ENCODE data around the gene MAIP1.
A peak's percentile ranks its signal among the peaks of the same experiment; 100 is the strongest.

The MAIP1 gene

DNA sequence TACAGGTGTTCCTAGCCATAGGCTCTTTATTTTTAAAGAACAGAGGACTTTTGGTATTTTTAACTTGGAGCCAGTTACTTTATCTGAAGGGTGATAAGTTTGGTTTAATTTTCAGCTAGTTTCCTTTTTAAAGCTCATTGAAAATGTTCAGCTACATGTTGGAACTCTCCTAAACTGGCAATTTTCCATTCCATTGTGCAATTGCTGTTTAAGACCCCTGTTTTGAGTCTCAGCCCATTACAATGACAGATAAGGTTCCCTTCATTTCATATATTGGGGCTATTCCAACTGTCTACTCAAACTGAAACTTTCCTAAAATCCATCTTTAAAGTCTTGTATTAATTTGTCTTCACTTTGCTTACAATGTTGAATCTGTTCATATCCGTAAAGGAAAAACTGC lies 11.6 kb downstream of the MAIP1 start:
- Histone ChIP-seq H3K9ac (ENCODE audit: low read depth, low read length) (no peak overlapping the region), H3K4me1 (ENCODE audit: insufficient read depth, low read length) (no peaks in the 10 kb centered on the region), H3K36me3 (ENCODE audit: insufficient read depth, low read length) (0 out of 2 replicates have a peak, but pooled peaks cover 3% of the 10 kb centered on the region), H3K9me3 (ENCODE audit: control insufficient read depth, insufficient read depth, low read length) (no peaks in the 10 kb centered on the region)

DNA sequence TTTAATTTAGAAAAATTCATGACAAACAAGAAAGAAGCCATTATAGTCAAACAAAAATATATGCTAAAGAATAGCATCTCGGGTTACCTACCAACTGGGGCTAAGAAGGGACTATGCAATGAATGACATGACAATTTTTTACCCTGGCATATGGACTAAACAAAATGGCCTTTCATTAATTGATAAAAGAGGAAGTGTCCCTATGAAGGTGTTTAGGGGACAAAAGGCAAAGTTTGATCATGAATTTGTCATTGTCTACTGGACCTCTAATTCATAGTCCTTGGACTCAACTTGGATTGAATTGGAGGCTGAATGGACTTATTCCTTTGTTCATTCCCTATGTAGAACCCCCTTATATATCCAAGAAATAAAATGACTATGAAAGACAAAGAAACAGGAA lies 12.7 kb downstream of the MAIP1 start:
- no peak overlapping the region for H3K9ac ChIP-seq (ENCODE audit: low read depth, low read length)
- H3K36me3 ChIP-seq (ENCODE audit: insufficient read depth, low read length) = no peaks in the 10 kb centered on the region
- no peaks in the 10 kb centered on the region for H3K9me3 ChIP-seq (ENCODE audit: control insufficient read depth, insufficient read depth, low read length)
- no peaks in the 10 kb centered on the region for H3K4me1 ChIP-seq (ENCODE audit: insufficient read depth, low read length)

DNA sequence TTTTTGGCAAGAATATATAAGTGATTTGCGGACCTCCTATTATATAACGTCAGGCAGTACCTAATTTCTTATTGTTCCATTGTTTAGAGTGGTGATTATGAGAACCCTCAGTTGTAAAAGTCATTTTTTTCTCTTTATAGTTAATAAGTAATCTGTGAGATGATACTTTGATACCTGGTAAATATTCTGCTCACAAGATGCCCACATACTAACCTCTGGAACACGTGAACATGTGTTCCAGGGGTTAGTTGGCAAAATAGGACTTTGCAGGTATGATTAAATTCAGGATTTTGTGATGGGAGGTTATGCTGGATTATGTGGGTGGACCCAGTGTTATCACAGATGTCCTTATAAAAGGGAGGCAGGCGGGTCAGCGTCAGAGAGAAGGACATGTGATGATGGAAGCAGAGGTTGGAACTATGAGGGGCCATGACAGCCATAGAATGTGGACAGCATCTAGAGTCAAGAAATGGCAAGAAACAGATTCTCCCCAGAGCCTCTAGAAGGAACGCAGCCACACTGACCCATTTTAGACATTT lies 16.8 kb downstream of the MAIP1 start:
- Histone ChIP-seq H3K9ac (ENCODE audit: low read depth, low read length) (no peak overlapping the region), H3K36me3 (ENCODE audit: insufficient read depth, low read length) (no peaks in the 10 kb centered on the region), H3K9me3 (ENCODE audit: control insufficient read depth, insufficient read depth, low read length) (no peaks in the 10 kb centered on the region), H3K4me1 (ENCODE audit: insufficient read depth, low read length) (no peaks in the 10 kb centered on the region)

DNA sequence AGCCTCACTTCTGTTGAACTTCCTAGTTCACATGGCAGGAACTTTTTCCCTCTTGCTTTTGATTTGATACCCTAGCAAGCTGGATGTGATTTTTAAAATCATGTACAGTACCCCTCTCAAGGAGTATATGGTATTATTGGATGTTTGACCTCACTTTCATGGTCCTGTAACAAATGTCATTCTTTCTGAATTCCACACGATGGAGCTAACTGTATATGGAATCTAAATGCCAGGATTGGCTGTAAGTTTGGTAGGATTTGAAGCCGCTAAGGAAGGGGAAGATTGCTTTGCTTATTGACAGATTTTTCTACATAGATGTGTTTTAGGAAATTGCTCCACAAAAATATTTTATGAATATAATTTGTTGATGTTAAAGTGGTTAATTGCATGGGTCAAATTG lies 18.3 kb downstream of the MAIP1 start:
- no peaks in the 10 kb centered on the region for H3K9me3 ChIP-seq (ENCODE audit: control insufficient read depth, insufficient read depth, low read length)
- H3K4me1 ChIP-seq (ENCODE audit: insufficient read depth, low read length) = peaks cover 7% of the 10 kb centered on the region
- H3K36me3 ChIP-seq (ENCODE audit: insufficient read depth, low read length) = no peaks in the 10 kb centered on the region
- H3K9ac ChIP-seq (ENCODE audit: low read depth, low read length) = no peak overlapping the region

DNA sequence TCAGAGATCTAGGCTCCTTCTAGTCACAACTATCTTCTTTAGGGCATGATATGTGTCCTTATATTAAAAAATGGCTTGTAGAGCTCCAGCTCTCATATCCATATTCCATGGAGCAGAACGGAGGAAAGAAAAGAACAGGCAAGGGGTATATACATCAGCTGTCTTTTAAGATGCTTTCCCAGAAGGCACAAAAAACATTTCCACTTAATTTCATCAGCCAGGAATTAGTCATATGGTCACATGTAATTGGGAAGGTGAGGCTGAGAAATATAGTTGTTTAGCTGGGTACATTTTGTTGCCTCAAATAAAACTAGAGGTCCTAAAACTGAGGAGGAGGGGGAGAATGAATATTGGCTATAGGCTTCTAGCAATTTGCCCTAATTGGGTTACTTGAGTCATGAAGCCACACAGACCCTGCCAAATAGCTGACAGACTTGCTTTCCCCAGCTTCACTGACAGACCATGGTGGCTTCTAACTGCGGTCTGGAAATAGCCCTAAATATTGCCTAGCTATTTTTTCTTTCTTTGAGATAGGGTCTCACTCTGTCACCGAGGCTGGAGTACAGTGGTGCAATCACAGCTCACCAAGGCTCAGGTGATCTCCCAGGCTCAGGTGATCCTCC lies 20.0 kb downstream of the MAIP1 start:
- no peaks in the 10 kb centered on the region for H3K36me3 ChIP-seq (ENCODE audit: insufficient read depth, low read length)
- peaks cover 12% of the 10 kb centered on the region for H3K4me1 ChIP-seq (ENCODE audit: insufficient read depth, low read length)
- no peak overlapping the region for H3K9ac ChIP-seq (ENCODE audit: low read depth, low read length)
- no peaks in the 10 kb centered on the region for H3K9me3 ChIP-seq (ENCODE audit: control insufficient read depth, insufficient read depth, low read length)

DNA sequence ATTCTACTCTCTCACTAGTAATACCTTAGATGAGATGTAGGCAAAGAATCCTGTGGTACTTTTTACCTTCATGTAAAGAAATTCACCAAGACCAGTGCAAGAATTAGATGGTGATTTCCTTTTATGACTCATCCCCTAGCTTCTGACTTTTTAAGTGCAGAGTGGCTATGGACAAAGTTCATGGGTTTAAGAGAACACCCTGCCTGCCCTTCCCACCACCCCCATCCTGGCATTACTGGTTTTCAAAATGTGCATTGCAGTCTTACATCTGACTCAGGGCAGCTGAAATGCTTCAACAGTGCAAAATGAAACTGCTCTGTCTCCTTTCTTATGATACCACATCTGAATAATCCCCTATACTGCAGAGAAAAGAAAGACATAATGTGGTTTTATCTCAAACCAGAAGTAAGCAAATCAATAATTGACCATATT lies 22.6 kb downstream of the MAIP1 start:
- H3K9me3 ChIP-seq (ENCODE audit: control insufficient read depth, insufficient read depth, low read length) = no peaks in the 10 kb centered on the region
- no peaks in the 10 kb centered on the region for H3K36me3 ChIP-seq (ENCODE audit: insufficient read depth, low read length)
- peaks cover 19% of the 10 kb centered on the region for H3K4me1 ChIP-seq (ENCODE audit: insufficient read depth, low read length)
- no peak overlapping the region for H3K9ac ChIP-seq (ENCODE audit: low read depth, low read length)

DNA sequence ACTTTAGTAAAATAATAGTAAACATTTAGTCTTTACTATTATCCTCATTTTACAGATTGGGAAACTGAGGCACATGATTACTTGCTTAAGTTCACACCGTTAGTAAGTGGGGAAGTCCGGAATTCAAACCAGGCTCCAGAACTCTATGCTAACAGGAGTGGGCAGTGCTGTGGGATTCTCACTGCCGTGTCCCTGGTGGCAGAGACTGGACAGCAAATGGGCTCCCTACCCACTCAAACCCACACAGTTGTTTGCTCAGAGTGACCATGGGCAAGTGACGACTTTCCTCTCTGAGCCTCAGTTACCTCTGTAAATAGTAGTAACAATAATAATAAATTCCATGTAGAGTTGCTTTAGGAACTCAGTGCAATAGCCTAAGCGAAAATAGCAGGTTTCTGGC lies 24.0 kb downstream of the MAIP1 start:
- Histone ChIP-seq H3K36me3 (ENCODE audit: insufficient read depth, low read length) (no peaks in the 10 kb centered on the region), H3K4me1 (ENCODE audit: insufficient read depth, low read length) (peaks cover 32% of the 10 kb centered on the region), H3K9me3 (ENCODE audit: control insufficient read depth, insufficient read depth, low read length) (no peaks in the 10 kb centered on the region), H3K9ac (ENCODE audit: low read depth, low read length) (no peak overlapping the region)

DNA sequence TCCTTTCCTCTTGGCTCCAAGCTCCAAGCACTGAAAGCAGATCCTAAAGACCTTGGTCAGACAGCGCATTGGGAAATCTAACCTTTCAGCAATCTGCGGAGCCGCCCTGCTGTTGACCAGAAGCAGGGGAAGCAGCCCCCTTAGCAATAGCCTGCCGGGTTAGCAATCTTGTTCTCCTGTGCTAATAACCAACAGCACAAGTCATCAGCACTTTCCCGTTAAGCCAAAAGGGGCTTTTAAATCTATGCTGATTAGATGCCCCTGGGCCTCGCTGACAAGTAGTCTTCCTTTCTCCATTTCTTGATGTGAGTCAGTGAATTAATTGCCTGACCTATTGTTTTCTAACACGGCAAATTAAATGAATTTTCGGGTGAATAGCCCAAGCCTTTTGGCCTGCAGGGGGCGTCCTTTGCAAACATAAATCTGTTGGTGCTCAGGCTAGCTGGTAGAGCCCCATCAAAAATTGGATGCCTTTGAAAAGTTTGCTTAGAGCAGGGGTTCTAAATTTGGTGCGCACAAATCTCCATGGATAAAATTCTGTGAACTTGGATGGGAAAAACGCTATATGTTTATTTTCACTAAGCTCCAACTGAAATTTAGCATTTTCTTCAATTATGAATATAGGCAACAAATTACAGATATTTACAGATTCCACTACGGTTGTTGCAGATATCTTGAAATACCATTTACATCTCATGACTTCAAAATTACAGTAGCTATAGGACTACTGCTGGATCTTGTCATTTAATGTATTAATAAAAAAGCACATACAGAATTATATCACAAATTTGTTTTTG lies 24.6 kb downstream of the MAIP1 start:
- Histone ChIP-seq H3K9me3 (ENCODE audit: control insufficient read depth, insufficient read depth, low read length) (no peaks in the 10 kb centered on the region), H3K4me1 (ENCODE audit: insufficient read depth, low read length) (peaks cover 34% of the 10 kb centered on the region), H3K36me3 (ENCODE audit: insufficient read depth, low read length) (no peaks in the 10 kb centered on the region), H3K9ac (ENCODE audit: low read depth, low read length) (peak overlapping the region; percentile 41)

DNA sequence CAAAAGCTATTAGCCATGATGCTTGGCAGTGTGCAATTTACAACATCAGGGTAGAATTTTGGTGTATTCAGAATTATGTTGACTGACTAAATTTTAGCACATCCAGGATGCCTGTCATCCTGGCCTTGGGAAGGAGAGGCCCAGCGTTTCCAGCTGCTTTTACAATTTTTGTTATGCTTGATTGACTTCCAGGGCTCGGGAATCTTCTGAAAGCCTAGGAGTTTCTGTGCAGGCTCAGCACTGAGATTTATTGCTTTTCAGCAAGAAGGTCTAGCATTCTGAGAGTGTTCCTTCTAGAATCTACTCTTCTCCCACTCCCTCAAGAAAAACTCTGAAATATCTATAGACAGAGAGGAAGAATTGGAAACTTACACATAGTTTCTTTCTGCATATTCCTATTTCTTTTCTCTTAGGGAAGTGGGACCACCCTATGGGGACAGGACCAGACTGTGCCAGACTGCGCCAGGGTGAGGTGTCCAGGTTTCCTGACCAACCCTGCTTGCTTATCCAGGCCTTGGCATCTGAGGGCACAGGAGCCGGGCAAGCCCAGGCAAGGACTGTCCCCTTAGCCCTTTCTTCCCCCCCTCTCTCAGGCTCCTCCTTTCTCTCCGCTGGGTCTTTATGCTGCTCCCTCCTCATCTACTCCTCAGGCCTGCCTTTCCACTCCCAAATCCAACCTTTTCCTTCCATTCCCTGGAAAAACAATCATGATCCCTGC lies 26.9 kb downstream of the MAIP1 start:
- Histone ChIP-seq H3K36me3 (ENCODE audit: insufficient read depth, low read length) (no peaks in the 10 kb centered on the region), H3K9me3 (ENCODE audit: control insufficient read depth, insufficient read depth, low read length) (no peaks in the 10 kb centered on the region), H3K9ac (ENCODE audit: low read depth, low read length) (no peak overlapping the region), H3K4me1 (ENCODE audit: insufficient read depth, low read length) (peaks cover 35% of the 10 kb centered on the region)

DNA sequence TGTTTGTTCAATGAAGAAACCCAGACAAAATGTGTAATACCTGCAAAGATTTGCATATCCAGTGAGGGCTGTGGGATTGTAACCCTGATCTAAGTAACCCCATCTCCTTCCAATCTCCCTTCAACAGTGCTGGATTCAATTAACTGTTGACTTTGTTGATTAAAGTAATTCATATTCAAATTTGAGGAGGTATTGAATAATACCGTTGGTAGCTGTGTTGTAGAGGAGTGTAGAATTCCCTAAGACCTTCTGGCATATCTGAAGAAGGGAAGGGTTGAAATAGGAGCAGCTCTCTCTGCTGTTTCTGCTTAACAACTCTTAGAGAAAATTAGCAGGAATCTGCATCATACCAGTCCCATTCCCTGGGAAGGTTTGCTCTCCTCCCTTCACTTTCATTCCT lies 28.2 kb downstream of the MAIP1 start:
- H3K9me3 ChIP-seq (ENCODE audit: control insufficient read depth, insufficient read depth, low read length) = no peaks in the 10 kb centered on the region
- H3K9ac ChIP-seq (ENCODE audit: low read depth, low read length) = no peak overlapping the region
- H3K4me1 ChIP-seq (ENCODE audit: insufficient read depth, low read length) = peaks cover 40% of the 10 kb centered on the region
- no peaks in the 10 kb centered on the region for H3K36me3 ChIP-seq (ENCODE audit: insufficient read depth, low read length)

DNA sequence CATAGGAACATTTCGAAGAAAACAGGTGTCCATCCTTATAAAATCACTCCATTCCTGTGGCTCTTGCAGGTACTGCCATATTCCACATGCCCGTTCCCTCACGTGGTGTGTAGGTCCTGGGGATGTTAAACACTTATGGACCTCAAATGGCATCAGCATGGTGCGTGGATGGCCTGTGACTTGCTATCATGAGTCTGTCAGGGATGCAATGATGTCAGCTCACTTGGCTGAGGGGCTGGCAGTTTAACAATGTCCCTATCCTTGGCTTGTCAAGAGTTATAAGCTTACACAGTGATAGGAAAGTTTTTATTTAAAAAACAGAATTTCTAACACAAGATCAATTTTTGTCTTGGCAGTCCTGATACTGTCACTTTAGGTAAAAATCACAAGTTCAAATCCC lies 28.8 kb downstream of the MAIP1 start:
- Histone ChIP-seq H3K36me3 (ENCODE audit: insufficient read depth, low read length) (no peaks in the 10 kb centered on the region), H3K4me1 (ENCODE audit: insufficient read depth, low read length) (peaks cover 41% of the 10 kb centered on the region)

DNA sequence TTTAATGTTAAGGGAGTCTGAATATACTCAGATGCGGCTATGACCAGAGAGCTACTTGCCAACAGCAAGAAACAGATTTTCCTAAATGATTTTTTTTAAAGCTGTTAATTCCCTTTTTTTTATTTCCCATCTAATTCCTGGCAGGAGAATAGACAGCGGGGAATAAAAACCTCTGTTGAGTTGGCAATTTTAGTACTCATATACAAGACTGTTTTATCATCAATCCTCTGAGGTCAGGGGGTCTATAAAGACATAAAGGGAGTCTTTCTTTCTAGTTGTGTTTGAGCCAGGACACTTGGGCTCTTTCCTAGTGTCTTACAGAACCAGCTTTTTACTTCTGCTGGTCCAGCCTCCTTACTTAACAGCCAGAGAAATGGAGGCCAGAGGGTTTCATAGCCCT lies 29.4 kb downstream of the MAIP1 start:
- H3K9me3 ChIP-seq (ENCODE audit: control insufficient read depth, insufficient read depth, low read length) = no peaks in the 10 kb centered on the region
- no peaks in the 10 kb centered on the region for H3K36me3 ChIP-seq (ENCODE audit: insufficient read depth, low read length)
- H3K4me1 ChIP-seq (ENCODE audit: insufficient read depth, low read length) = peaks cover 36% of the 10 kb centered on the region
- no peak overlapping the region for H3K9ac ChIP-seq (ENCODE audit: low read depth, low read length)

More for the DNA sequence above, 28.8 kb downstream of the MAIP1 start:
- no peak overlapping the region for H3K9ac ChIP-seq (ENCODE audit: low read depth, low read length)
- H3K9me3 ChIP-seq (ENCODE audit: control insufficient read depth, insufficient read depth, low read length) = no peaks in the 10 kb centered on the region

DNA sequence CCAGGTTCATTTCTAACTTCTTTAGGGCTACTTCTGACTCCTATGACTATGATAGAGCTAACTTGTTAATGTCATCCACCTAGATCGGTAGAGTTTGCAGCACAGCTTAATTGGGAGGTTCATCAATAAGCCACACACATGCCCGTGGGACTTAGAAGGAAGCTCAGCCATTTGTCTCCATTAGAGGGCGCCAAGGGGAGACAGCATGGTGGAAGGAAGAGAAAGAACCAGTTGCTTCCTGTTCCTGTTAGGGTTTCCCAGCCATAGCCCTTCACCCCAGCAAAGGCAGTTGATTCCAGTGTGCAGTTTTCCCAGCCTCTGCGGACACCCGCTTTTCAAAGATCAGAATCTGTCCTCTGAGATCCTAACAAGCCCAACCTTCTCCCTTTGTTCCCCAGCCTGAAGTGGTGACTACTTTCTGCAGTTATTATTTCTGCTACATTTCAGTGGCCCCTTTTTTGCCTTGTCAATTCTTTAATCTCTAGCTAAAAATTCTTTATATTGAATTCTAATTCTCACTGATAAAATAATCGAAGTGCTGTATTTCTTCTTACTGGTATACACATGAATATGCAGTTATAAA lies 30.3 kb downstream of the MAIP1 start:
- Histone ChIP-seq H3K9me3 (ENCODE audit: control insufficient read depth, insufficient read depth, low read length) (no peaks in the 10 kb centered on the region), H3K36me3 (ENCODE audit: insufficient read depth, low read length) (no peaks in the 10 kb centered on the region), H3K9ac (ENCODE audit: low read depth, low read length) (no peak overlapping the region), H3K4me1 (ENCODE audit: insufficient read depth, low read length) (peaks cover 36% of the 10 kb centered on the region)

DNA sequence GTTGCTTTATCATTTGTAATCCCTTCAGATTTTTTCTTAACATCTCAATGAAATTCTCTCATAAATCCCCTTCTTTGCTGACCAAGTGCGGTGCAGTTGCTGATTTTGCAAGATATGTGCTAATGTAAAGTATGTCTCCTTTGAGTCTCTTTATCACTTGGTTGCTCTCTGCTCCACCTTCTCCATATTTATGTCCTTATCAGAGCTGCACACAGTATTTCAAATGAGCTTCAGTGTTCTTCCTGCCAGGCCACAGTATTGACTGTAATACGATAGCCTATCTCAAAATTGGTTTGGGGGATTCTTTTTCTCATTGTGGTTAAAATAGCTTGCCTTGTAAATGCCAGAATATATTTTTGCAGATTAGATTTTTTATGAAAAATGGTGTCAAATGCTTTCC lies 32.2 kb downstream of the MAIP1 start:
- no peak overlapping the region for H3K9ac ChIP-seq (ENCODE audit: low read depth, low read length)
- no peaks in the 10 kb centered on the region for H3K36me3 ChIP-seq (ENCODE audit: insufficient read depth, low read length)
- peaks cover 33% of the 10 kb centered on the region for H3K4me1 ChIP-seq (ENCODE audit: insufficient read depth, low read length)
- H3K9me3 ChIP-seq (ENCODE audit: control insufficient read depth, insufficient read depth, low read length) = no peaks in the 10 kb centered on the region

Measured in ES-I3 (cell line).